Measurements from ENCODE around the gene TTLL10. TPM values are rescaled to one million over a fixed set of nuclear protein-coding genes. Genes with fewer than 3 reads are reported as not detected.

TTLL10 gene
- total and polyA plus RNA-seq, 2 experiments from 2014 or later = 0.45 TPM; not detected in 1

- Mint-ChIP-seq H3K27ac (no peak overlapping the region), H3K36me3 (ENCODE audit: low read depth) (peaks cover 9% of the 10 kb centered on the region; the same call in 2 of the 3 replicates), H3K27me3 (ENCODE audit: insufficient read depth, low read depth, poor library complexity) (no peaks in the 10 kb centered on the region), H3K9me3 (peaks cover 30% of the 10 kb centered on the region), H3K4me3 (no peak overlapping the region), H3K4me1 (no peaks in the 10 kb centered on the region)
- Histone ChIP-seq H3K27ac (ENCODE audit: low read depth) (no peak overlapping the region), H4K20me1 (replicated peaks; ENCODE audit: insufficient read depth) (no peaks in the 10 kb centered on the region), H3K9me2 (ENCODE audit: insufficient read depth) (no peaks in the 10 kb centered on the region), H3K27me3 (ENCODE audit: insufficient read depth) (no peaks in the 10 kb centered on the region), H3K4me2 (no peak overlapping the region), H3K36me3 (ENCODE audit: insufficient read depth) (no peaks in the 10 kb centered on the region), H3K4me3 (no peak overlapping the region), H3K79me2 (replicated peaks; ENCODE audit: insufficient read depth) (no peaks in the 10 kb centered on the region), H3K4me1 (ENCODE audit: insufficient read depth) (no peaks in the 10 kb centered on the region), H3F3A (replicated peaks; ENCODE audit: low read depth) (no peaks in the 10 kb centered on the region), H2AFZ (no peak overlapping the region)
- no peak for ATAC-seq
- TF ChIP-seq POLR2AphosphoS5 (IDR thresholded peaks at IDR 0.05; ENCODE audit: low read depth) = no peak
- TF ChIP-seq JUNB (IDR thresholded peaks at IDR 0.05; ENCODE audit: unreplicated experiment) = no peak
- no peak for TF ChIP-seq STAT1 (IDR thresholded peaks at IDR 0.05; ENCODE audit: unreplicated experiment)
- TF ChIP-seq CREB1 (CRISPR knock-in tag; IDR thresholded peaks at IDR 0.05; ENCODE audit: low read depth) = no peak
- TF ChIP-seq NANOG (IDR thresholded peaks at IDR 0.05; ENCODE audit: borderline replicate concordance) = no peak
- no peak for DNase-seq (ENCODE audit: low spot score)
Observed at GRCh38 chr1:1189111-1189510, 15.4 kb downstream of the TTLL10 start.

GRCh38 chr1:1191734-1192133 is 18.1 kb downstream of the TTLL10 start:
- Histone ChIP-seq H2AFZ (no peak overlapping the region), H3K9me2 (ENCODE audit: insufficient read depth) (no peaks in the 10 kb centered on the region), H4K20me1 (replicated peaks; ENCODE audit: insufficient read depth) (no peaks in the 10 kb centered on the region), H3K79me2 (replicated peaks; ENCODE audit: insufficient read depth) (no peaks in the 10 kb centered on the region), H3K4me1 (ENCODE audit: insufficient read depth) (no peaks in the 10 kb centered on the region), H3F3A (replicated peaks; ENCODE audit: low read depth) (no peaks in the 10 kb centered on the region), H3K4me2 (no peak overlapping the region), H3K27me3 (ENCODE audit: insufficient read depth) (no peaks in the 10 kb centered on the region), H3K36me3 (ENCODE audit: insufficient read depth) (no peaks in the 10 kb centered on the region), H3K4me3 (no peak overlapping the region), H3K27ac (ENCODE audit: low read depth) (no peak overlapping the region)
- no peak overlapping the region for H3K4me3 Mint-ChIP-seq
- DNase-seq (ENCODE audit: low spot score) (peak; percentile 35), ATAC-seq (no peak)
- H3K4me1 Mint-ChIP-seq = no peaks in the 10 kb centered on the region
- H3K27ac Mint-ChIP-seq = no peak overlapping the region
- H3K9me3 Mint-ChIP-seq = peaks cover 46% of the 10 kb centered on the region
- peaks cover 9% of the 10 kb centered on the region; the same call in 2 of the 3 replicates for H3K36me3 Mint-ChIP-seq (ENCODE audit: low read depth)
- H3K27me3 Mint-ChIP-seq (ENCODE audit: insufficient read depth, low read depth, poor library complexity) = no peaks in the 10 kb centered on the region
- TF ChIP-seq EZH2phosphoT487 (IDR thresholded peaks at IDR 0.05; ENCODE audit: unreplicated experiment) = no peak
- TF ChIP-seq ZNF114 (CRISPR knock-in tag; IDR thresholded peaks at IDR 0.05) = no peak
- TF ChIP-seq POLR2AphosphoS5 (IDR thresholded peaks at IDR 0.05; ENCODE audit: low read depth) = no peak
- no peak for TF ChIP-seq STAT1 (IDR thresholded peaks at IDR 0.05; ENCODE audit: unreplicated experiment)
- TF ChIP-seq JUNB (IDR thresholded peaks at IDR 0.05; ENCODE audit: unreplicated experiment) = no peak
- no peak for TF ChIP-seq CREB1 (CRISPR knock-in tag; IDR thresholded peaks at IDR 0.05; ENCODE audit: low read depth)
- no peak for TF ChIP-seq ZNF462 (CRISPR knock-in tag; IDR thresholded peaks at IDR 0.05)
- TF ChIP-seq REST (IDR thresholded peaks at IDR 0.05; ENCODE audit: unreplicated experiment) = no peak
- no peak for TF ChIP-seq NANOG (IDR thresholded peaks at IDR 0.05; ENCODE audit: borderline replicate concordance)
- TF ChIP-seq ZNF331 (CRISPR knock-in tag; IDR thresholded peaks at IDR 0.05; ENCODE audit: low read depth) = no peak
- TF ChIP-seq CTCF (conservative IDR thresholded peaks at IDR 0.05; ENCODE audit: low read depth in 2 of 2) = no peak

Data from GM23338 (cell line).